OCI-LY7 (cell line): Measurements from ENCODE around the gene OR12D1. TPM values are rescaled to one million over a fixed set of nuclear protein-coding genes. Genes with fewer than 3 reads are reported as not detected.

Experiments used
- BruUV-seq: library from RNA; stranded (reverse); fragments of 400-500 nt; replicated peaks from 2 replicates; lab custom pipeline; 2021; lab: Mats Ljungman, UMichigan
- CTCF ChIA-PET: fragments of 300-600 bp; sonication (Branson Sonifier 250); formaldehyde crosslinking; loops from one replicate; lab custom pipeline; 2022; ENCODE audit warnings: antibody characterized with exemption; ENCODE audit not compliant: unreplicated experiment; lab: Charles Lee
- POLR2A ChIA-PET: fragments of 300-600 bp; sonication (Branson Sonifier 250); formaldehyde crosslinking; loops from one replicate; lab custom pipeline; 2022; ENCODE audit warnings: antibody characterized with exemption; lab: Charles Lee
- DNase-seq: peaks from one replicate; pipeline ENCODE4 v3.0.0-alpha.2; 2015; ENCODE audit warnings: low spot score
- H2AFZ ChIP-seq: fragments of 200-600 bp; sonication (generic), shearing (Covaris generic); 2 replicates; pipeline ENCODE4 v1.6.1; 2014; ENCODE audit warnings: mild to moderate bottlenecking, antibody characterized with exemption, low read length, moderate library complexity
- H3K27ac ChIP-seq: fragments of 200-600 bp; sonication (generic); 2 replicates; pipeline ENCODE4 v1.5.1; 2014; ENCODE audit warnings: mixed run types, low read depth, mild to moderate bottlenecking, moderate library complexity, low read length, inconsistent platforms; ENCODE audit not compliant: poor library complexity, severe bottlenecking
- H3K36me3 ChIP-seq: fragments of 200-600 bp; sonication (generic); 2 replicates; pipeline ENCODE4 v1.6.1; 2014; ENCODE audit warnings: mild to moderate bottlenecking, antibody characterized with exemption, low read length, moderate library complexity, mixed read lengths; ENCODE audit not compliant: insufficient read depth
- H3K4me1 ChIP-seq: fragments of 200-600 bp; sonication (generic); 2 replicates; pipeline ENCODE4 v1.5.1; 2014; ENCODE audit warnings: mild to moderate bottlenecking, low read length; ENCODE audit not compliant: insufficient read depth, poor library complexity, severe bottlenecking
- H3K4me2 ChIP-seq: fragments of 200-600 bp; sonication (generic); 2 replicates; pipeline ENCODE4 v1.6.1; 2014; ENCODE audit warnings: mild to moderate bottlenecking, low read length
- H3K4me3 ChIP-seq: fragments of 200-600 bp; sonication (generic); 2 replicates; pipeline ENCODE4 v1.5.1; 2014; ENCODE audit warnings: mild to moderate bottlenecking, low read depth, low read length; ENCODE audit not compliant: poor library complexity, severe bottlenecking
- H3K79me2 ChIP-seq: fragments of 200-600 bp; sonication (generic); 2 replicates; pipeline ENCODE4 v1.6.1; 2016; ENCODE audit warnings: low read depth, mild to moderate bottlenecking, low read length, moderate library complexity, mixed read lengths; ENCODE audit not compliant: insufficient read depth
- H3K9me2 ChIP-seq: fragments of 200-600 bp; sonication (generic); 2 replicates; pipeline ENCODE4 v1.6.1; 2016; ENCODE audit warnings: mild to moderate bottlenecking, low read length, mixed read lengths; ENCODE audit not compliant: insufficient read depth
- H3K9me3 ChIP-seq: fragments of 200-600 bp; sonication (generic); 2 replicates; pipeline ENCODE4 v1.6.1; 2014; ENCODE audit warnings: mild to moderate bottlenecking, mixed run types, low read length, mixed read lengths
- H4K20me1 ChIP-seq: fragments of 200-600 bp; sonication (generic); 2 replicates; pipeline ENCODE4 v1.6.1; 2014; ENCODE audit warnings: mild to moderate bottlenecking, antibody characterized with exemption, low read length, moderate library complexity, mixed read lengths; ENCODE audit not compliant: insufficient read depth
- CTCF ChIP-seq: fragments of 200-600 bp; sonication (generic); conservative IDR thresholded peaks from 2 replicates; pipeline ENCODE4 v1.5.1; 2014; ENCODE audit warnings: mild to moderate bottlenecking, antibody characterized with exemption, low read length, moderate library complexity, mixed read lengths
- EZH2phosphoT487 ChIP-seq: fragments of 200-600 bp; sonication (generic); IDR thresholded peaks from 2 replicates; pipeline ENCODE4 v1.6.1; 2018; ENCODE audit warnings: low read depth, borderline replicate concordance, mild to moderate bottlenecking, mixed run types, antibody characterized with exemption, low read length, moderate library complexity, mixed read lengths
- intact Hi-C: fragments of 100-400 bp; cut with micrococcal nuclease; formaldehyde crosslinking; loops from one replicate; pipeline ENCODE4 v1.10.0; 2022; ENCODE audit not compliant: unreplicated experiment
- total RNA-seq, 2 experiments: library from RNA; depleted of rRNA in 1 of 2; stranded (reverse); fragments of >200 nt in 1 of 2; shearing (Covaris generic) in 1 of 2; gene quantifications; 2 replicates each; pipeline ENCODE4 v1.2.3, GENCODE V29; 2014 to 2022

The OR12D1 gene
- total RNA-seq, 2 experiments from 2014 or later: not detected

- intact Hi-C loops: no loop called here
- POLR2A ChIA-PET: interaction anchor here (0.6 kb wide), 1 partner anchor 89 kb away, joined by 3 read pairs; no protein-coding TSS in a partner anchor
- no peak for DNase-seq
- CTCF ChIA-PET: no interaction called here
- H3K4me2 ChIP-seq: no peak overlapping the region
- TF ChIP-seq CTCF (no peak), EZH2phosphoT487 (no peak)
- no peaks in the 10 kb centered on the region for H4K20me1 ChIP-seq
- H3K9me3 ChIP-seq: no peaks in the 10 kb centered on the region
- H3K4me3 ChIP-seq: no peak overlapping the region
- H3K36me3 ChIP-seq: no peaks in the 10 kb centered on the region
- H3K9me2 ChIP-seq: no peaks in the 10 kb centered on the region
- H2AFZ ChIP-seq: no peak overlapping the region
- no TSS peak for BruUV-seq
- H3K27ac ChIP-seq: no peak overlapping the region
- H3K4me1 ChIP-seq: no peaks in the 10 kb centered on the region
- no peaks in the 10 kb centered on the region for H3K79me2 ChIP-seq
These were observed 15.2 kb upstream of the OR12D1 start for GRCh38 chr6:29399525-29399924.

- Histone ChIP-seq H3K36me3 (no peaks in the 10 kb centered on the region), H3K27ac (no peak overlapping the region), H3K4me1 (no peaks in the 10 kb centered on the region), H4K20me1 (no peaks in the 10 kb centered on the region), H3K4me2 (no peak overlapping the region), H3K4me3 (no peak overlapping the region), H3K9me2 (no peaks in the 10 kb centered on the region), H3K79me2 (no peaks in the 10 kb centered on the region), H3K9me3 (no peaks in the 10 kb centered on the region), H2AFZ (no peak overlapping the region)
- DNase-seq: no peak
- BruUV-seq: no TSS peak
- no peak for TF ChIP-seq CTCF
- no peak for TF ChIP-seq EZH2phosphoT487
- intact Hi-C loops: no loop called here
- ChIA-PET POLR2A (no interaction called here), CTCF (no interaction called here)
These were observed 10.9 kb upstream of the OR12D1 start for GRCh38 chr6:29403801-29404200.

- no peak for DNase-seq
- ChIA-PET CTCF (no interaction called here), POLR2A (no interaction called here)
- H3K27ac ChIP-seq: no peak overlapping the region
- H3K4me2 ChIP-seq: no peak overlapping the region
- TF ChIP-seq CTCF: no peak
- TF ChIP-seq EZH2phosphoT487: no peak
- no peaks in the 10 kb centered on the region for H3K4me1 ChIP-seq
- no peaks in the 10 kb centered on the region for H3K79me2 ChIP-seq
- no peaks in the 10 kb centered on the region for H3K9me2 ChIP-seq
- no TSS peak for BruUV-seq
- no peaks in the 10 kb centered on the region for H4K20me1 ChIP-seq
- no peak overlapping the region for H2AFZ ChIP-seq
- intact Hi-C loops: no loop called here
- no peaks in the 10 kb centered on the region for H3K9me3 ChIP-seq
- H3K36me3 ChIP-seq: no peaks in the 10 kb centered on the region
- H3K4me3 ChIP-seq: no peak overlapping the region
These were observed 4.8 kb downstream of the OR12D1 start for GRCh38 chr6:29419516-29419915.
